Stimulated activated memory B cell treated with anti-CD40 and anti-IgM and Interleukin-4, amounts not matched to agents 10 μg/mL and 1 μg/mL and 100 μg/mL, for 72 hours (primary cell): ENCODE data around the gene LRCOL1.
A peak's percentile ranks its signal among the peaks of the same experiment; 100 is the strongest.

Experiments used
- ATAC-seq: fragments of 150-1000 bp; cut with Tn5 transposase; 2 replicates; pipeline ENCODE4 v1.10.0; 2021
- H3K27ac Mint-ChIP-seq: one replicate; pipeline ENCODE4 v1.8.0; 2022; ENCODE audit warnings: mild to moderate bottlenecking, mixed read lengths
- H3K27me3 Mint-ChIP-seq: one replicate; pipeline ENCODE4 v1.8.0; 2022; ENCODE audit warnings: mixed read lengths
- H3K36me3 Mint-ChIP-seq: one replicate; pipeline ENCODE4 v1.8.0; 2022; ENCODE audit warnings: mixed read lengths
- H3K4me1 Mint-ChIP-seq: one replicate; pipeline ENCODE4 v1.8.0; 2022; ENCODE audit warnings: mixed read lengths
- H3K4me3 Mint-ChIP-seq: one replicate; pipeline ENCODE4 v1.8.0; 2022; ENCODE audit warnings: mild to moderate bottlenecking, moderate library complexity, mixed read lengths
- H3K9me3 Mint-ChIP-seq: one replicate; pipeline ENCODE4 v1.8.0; 2022; ENCODE audit warnings: mixed read lengths

The LRCOL1 gene

DNA sequence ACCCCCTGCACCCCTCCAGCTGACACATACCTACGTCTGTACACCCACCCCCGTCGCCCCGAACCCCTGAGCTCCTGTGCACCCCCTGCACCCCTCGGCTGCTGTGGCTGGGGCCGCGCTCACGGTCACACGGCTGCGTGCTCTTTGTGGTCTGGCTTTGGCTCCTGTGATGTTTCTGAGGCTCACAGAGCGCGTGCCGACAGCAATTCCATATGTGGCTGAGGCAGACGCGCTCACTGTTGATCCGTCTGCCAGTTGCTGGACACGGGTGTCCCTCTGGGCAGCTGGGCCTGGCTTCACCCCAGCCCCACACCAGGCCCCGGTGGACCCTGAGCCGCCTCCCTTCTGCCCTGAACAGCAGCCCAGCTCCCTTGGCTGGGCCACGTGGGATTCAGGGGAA lies 46.5 kb downstream of the LRCOL1 start:
- Mint-ChIP-seq H3K27me3 (no peaks in the 10 kb centered on the region), H3K4me3 (no peak overlapping the region), H3K36me3 (peaks cover 23% of the 10 kb centered on the region), H3K4me1 (peaks cover 28% of the 10 kb centered on the region), H3K9me3 (no peaks in the 10 kb centered on the region), H3K27ac (no peak overlapping the region)
- ATAC-seq: no peak

DNA sequence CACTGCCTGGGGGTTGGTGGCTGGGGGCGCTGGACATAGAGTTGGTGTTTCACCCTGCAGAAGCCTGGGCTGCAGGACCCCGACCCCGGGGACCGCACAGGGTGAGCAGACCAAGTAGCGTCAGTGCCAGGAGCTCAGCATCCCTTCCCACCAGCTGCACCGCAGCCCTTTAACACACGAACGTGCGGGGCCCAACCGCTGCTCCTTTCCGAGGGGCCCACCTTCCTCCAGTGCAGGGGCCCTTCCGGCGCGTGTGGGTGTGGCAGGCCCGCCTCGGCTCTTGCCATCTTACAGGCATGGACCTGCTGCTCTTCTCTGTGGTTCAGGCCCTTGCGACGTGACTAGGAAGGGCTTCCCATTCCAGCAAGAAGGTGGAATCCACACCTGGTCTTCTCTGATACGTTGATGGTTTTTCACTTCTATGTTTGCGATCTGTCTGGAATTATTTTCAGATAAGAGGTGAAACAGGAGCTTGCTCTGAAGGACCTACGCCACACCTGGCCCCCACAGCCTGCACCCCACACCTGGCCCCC lies 47.8 kb downstream of the LRCOL1 start:
- Mint-ChIP-seq H3K4me1 (peaks cover 39% of the 10 kb centered on the region), H3K4me3 (no peak overlapping the region), H3K27me3 (no peaks in the 10 kb centered on the region), H3K36me3 (peaks cover 23% of the 10 kb centered on the region), H3K9me3 (no peaks in the 10 kb centered on the region), H3K27ac (no peak overlapping the region)
- no peak for ATAC-seq

DNA sequence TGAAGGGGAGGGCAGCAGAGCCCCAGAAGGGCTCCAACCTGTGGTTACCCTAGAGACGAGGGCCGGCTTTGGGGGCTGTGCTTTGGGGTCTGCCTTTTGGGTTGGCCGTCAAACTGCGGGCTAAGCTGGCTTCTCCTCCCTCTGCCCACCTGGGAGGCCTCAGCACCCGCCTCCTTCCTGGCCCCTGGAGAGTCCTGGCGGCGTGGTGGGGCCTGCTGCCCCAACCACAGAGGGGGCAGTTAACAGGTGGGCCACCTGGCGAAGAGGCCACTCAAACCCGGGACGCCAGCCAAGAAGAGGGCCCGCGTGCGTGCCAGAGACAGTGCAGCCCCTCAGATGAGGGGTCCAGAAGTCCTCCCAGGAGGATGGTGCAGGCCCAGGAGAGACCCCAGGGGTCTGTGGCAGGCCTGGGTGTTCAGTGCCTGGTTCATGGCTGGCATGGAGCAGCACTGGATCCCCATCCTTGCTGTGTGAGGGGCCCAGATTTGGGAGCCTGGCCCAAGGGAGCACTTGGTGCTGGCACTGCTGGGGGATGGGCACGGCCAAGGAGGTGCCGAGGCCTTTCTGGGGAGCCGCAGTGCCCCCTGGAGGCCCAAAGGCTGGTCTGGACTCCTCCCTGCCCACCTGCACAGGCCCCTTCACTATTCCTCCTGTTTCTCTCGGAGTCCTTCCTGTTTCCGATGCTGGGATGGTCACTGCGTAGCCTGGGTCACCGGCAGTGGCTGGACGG lies 48.8 kb downstream of the LRCOL1 start:
- Mint-ChIP-seq H3K27ac (no peak overlapping the region), H3K4me1 (peaks cover 43% of the 10 kb centered on the region), H3K4me3 (no peak overlapping the region), H3K27me3 (no peaks in the 10 kb centered on the region), H3K9me3 (no peaks in the 10 kb centered on the region), H3K36me3 (peaks cover 27% of the 10 kb centered on the region)
- no peak for ATAC-seq

DNA sequence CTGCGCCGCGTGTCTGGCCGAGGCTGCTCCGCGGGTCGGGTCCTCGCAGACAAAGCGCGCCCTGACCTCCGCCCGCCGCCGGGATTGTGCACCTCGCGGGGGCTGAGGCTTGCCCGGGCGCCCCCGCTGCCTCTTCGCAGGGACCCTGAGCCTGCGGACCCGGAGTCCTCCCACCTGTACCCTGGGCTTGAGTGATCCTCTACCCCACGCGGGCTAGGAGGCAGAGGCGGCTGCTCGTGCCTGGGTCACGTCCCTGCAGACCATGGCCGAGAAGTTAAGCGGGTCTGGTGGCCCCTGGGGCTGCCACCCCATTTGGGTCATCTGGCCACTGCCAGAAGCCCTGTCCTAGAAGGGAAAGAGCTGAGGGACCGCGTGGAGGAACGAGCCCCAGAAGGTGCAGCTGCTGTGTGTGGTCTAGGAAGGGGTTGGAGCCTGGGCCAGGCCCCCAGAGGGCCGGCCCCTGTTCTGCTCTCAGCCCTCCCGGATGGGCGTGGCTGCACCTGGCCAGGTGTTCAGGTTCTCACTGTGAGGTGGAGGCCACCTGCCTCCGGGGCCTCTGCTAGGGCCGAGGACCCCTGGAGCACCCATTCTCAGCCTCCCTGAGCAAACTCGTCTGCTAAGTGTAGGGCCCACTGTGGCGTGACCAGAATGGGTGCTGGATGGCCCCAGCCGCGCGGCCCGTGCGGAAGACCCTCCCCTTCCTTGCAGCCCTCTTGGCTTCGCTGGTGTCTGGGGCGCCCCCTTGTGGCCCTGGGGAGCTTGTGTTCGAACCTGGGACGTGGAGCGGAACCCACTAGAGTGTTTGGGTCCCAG lies 49.6 kb downstream of the LRCOL1 start:
- Mint-ChIP-seq H3K27me3 (no peaks in the 10 kb centered on the region), H3K4me3 (peak overlapping the region; percentile 78), H3K36me3 (peaks cover 29% of the 10 kb centered on the region), H3K27ac (no peak overlapping the region), H3K4me1 (peaks cover 41% of the 10 kb centered on the region), H3K9me3 (no peaks in the 10 kb centered on the region)
- peak; percentile 62 for ATAC-seq

DNA sequence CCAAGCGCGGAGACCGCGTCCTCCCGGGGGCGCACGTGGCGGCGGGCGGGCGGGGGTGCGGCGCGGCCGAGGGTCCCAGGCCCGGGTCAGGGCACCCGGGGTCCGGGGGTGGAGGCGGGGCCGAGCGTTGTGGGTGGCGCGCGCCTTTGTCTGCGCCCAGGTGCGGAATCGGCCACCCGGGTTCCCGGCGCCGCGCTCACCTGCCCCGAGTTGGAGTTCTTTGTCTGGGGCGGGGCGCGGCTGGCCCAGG lies 50.1 kb downstream of the LRCOL1 start:
- Mint-ChIP-seq H3K4me3 (peak overlapping the region; percentile 78), H3K4me1 (peaks cover 39% of the 10 kb centered on the region), H3K27ac (no peak overlapping the region), H3K36me3 (peaks cover 29% of the 10 kb centered on the region), H3K27me3 (no peaks in the 10 kb centered on the region), H3K9me3 (no peaks in the 10 kb centered on the region)
- peak; percentile 47 for ATAC-seq

DNA sequence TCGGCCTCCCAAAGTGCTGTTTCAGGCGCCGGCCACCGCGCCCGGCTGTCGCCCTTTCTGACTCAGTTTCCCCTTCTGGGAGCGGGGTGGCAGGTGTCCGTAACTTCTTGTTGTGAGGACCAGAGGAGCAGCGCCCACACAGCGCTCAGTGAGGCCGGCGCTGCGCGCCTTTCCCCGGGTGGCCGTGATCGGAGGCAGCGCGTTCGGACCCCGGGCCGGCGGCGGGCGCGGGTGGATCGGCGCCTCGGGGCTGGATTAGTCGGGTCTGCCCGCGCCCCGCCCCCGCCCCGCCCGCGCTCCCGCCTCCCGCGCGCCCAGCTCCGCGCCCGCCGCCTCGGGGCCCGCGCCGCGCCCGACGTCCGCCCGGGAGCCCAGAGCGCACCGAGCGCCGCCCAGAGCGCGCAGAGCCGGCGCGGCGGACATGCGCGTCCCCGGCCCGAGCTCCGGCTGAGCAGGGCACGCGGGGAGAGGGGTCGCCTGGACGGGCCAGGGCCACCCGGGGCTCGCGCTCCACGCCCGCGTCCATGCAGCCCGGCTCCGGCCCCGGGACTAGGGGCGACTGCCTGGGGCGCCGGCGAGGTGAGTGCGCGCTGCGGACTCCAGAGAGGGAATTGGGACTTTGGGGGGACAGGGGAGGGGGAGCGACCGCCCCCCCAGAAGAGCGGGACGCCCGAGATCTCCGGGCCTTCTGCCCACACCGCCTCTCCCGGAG lies 50.6 kb downstream of the LRCOL1 start:
- peak; percentile 60 for ATAC-seq
- no peaks in the 10 kb centered on the region for H3K9me3 Mint-ChIP-seq
- peaks cover 29% of the 10 kb centered on the region for H3K36me3 Mint-ChIP-seq
- peak overlapping the region; percentile 73 for H3K4me3 Mint-ChIP-seq
- no peaks in the 10 kb centered on the region for H3K27me3 Mint-ChIP-seq
- H3K27ac Mint-ChIP-seq: peak overlapping the region; percentile 35
- peaks cover 39% of the 10 kb centered on the region for H3K4me1 Mint-ChIP-seq

DNA sequence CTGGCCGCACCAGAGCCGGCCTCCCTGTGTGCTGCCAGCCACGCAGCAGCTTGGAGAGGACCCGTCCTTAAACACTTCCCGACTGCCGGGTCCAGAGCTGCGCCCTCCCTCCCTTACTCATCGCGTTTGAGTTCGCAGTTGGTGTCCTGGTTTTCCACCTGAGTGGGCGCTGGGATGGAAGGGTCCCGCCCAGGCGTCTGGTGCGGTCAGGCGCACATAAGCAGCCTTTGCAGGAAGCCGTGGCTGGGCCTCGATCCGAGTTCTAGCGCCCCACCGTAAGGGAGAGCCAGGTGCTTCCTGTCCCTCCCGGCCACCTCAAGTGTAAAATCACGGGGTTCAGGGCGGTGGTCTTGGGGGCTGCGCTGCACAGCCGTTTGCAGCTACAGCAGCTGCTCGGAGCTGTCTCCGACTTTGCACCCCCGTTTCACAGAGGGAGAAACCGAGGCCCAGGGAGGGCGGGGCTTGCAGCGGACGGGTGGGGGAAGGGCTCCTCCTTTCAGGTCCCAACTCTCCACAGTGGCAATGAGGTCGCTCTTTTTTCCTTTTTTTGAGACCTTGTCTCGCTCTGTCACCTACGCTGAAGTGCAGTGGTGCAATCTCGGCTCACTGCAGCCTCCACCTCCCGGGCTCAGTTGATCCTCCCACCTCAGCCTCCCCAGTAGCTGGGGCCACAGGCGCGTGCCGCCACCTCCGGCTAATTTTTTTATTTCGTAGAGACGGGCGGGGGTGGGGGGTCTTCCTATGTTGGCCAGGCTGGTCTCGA lies 51.3 kb downstream of the LRCOL1 start:
- no peaks in the 10 kb centered on the region for H3K27me3 Mint-ChIP-seq
- ATAC-seq: peak; percentile 31
- peaks cover 37% of the 10 kb centered on the region for H3K36me3 Mint-ChIP-seq
- no peaks in the 10 kb centered on the region for H3K9me3 Mint-ChIP-seq
- peak overlapping the region; percentile 73 for H3K4me3 Mint-ChIP-seq
- H3K27ac Mint-ChIP-seq: peak overlapping the region; percentile 35
- H3K4me1 Mint-ChIP-seq: peaks cover 39% of the 10 kb centered on the region

DNA sequence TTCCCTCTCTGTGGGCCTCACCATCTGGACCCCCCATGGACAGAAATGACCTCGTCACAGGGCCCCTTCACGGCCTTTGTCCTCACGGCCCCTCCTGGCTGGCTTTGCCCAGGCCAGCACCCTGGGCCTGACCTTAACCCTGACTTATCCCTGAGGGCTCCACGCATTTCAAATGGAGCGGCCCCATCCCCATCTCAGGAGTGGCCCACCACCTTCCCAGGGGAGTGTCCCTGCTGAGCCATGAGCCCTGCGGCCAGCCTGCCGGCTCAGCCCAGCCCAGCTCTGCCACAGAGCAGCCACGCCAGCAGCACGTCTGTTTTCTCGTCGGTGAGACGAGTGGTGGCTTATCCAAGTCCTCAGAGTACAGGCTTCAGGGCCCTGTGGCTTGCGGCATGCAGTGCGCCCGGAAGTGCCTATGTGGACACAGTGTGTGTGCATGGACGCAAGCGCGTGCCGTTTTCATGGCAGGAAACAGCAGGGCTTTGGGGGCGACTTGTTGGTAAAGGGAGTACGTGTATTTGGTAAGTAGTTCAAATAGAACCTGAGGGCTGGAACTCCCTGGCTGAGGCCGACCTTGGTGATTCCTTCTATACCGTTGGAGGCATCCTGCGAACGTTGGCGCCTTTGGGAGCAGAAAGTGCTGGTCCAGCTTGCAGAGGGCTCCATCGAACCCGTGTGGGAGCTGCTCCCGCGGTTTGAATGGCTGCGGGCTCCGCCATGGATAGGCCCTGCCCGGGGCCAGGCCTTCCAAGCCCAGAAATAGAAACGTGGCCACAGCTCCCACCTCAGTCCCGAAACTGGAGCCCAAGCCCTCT lies 52.1 kb downstream of the LRCOL1 start:
- Mint-ChIP-seq H3K9me3 (no peaks in the 10 kb centered on the region), H3K27ac (peak overlapping the region; percentile 35), H3K36me3 (peaks cover 38% of the 10 kb centered on the region), H3K4me3 (peak overlapping the region; percentile 73), H3K27me3 (no peaks in the 10 kb centered on the region), H3K4me1 (peaks cover 39% of the 10 kb centered on the region)
- ATAC-seq: no peak

DNA sequence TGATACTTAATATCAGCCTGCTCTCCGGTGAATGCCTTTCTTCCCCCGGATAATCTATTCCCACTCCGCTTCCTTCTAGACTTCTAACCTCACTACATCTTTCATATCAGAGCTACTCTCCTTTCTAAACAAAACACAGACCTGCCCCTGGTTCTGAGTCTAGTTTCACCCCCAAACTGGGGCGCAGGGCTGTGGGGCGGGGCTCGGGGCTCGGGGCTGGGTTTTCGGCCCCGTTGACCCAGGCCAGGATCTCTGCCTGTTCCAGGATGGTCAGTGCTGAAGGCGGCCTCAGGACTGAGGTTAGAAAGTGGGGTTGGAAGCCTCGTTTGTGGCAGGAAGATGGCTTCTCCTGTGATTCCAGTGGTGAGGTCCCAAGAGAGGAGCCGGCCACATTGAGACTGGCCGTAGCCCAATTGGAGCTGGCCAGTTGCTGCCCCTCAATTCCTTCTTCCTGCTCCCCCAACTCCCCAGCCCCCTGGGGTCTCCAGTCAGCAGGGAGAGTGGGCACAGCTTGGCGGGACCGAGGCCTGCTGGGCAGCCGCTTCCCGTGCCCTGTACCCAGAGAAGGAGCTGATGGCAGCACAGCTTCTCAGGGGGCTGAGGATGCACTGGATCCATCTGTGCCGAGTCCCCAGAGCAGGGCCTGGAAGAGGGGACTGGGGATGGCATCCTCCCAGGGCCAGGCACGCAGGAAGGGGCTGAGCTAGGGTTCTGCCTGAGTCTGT lies 52.9 kb downstream of the LRCOL1 start:
- Mint-ChIP-seq H3K9me3 (no peaks in the 10 kb centered on the region), H3K4me1 (peaks cover 39% of the 10 kb centered on the region), H3K36me3 (peaks cover 41% of the 10 kb centered on the region), H3K27me3 (no peaks in the 10 kb centered on the region), H3K27ac (no peak overlapping the region), H3K4me3 (no peak overlapping the region)
- ATAC-seq: no peak

DNA sequence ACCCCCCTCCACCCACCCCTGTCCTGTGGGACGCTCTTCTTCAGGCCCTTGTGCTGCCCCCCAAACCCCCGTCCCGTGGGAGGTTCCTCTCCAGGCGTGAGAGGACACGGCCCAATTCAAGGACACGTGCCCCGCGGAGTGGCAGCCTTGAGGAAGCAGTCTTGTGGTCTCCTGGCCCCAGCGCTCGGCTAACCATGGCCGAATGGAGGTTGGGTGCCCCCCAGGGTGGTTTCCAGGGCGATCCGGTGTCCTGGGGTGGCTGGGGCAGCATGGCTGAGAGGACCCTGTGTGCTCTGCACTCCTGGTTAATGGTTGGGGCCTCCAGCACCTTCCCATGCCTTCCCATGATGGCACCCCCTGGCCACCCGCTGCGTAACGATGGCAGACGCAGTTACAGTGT lies 53.6 kb downstream of the LRCOL1 start:
- no peak overlapping the region for H3K27ac Mint-ChIP-seq
- no peak for ATAC-seq
- peaks cover 35% of the 10 kb centered on the region for H3K4me1 Mint-ChIP-seq
- H3K9me3 Mint-ChIP-seq: no peaks in the 10 kb centered on the region
- no peak overlapping the region for H3K4me3 Mint-ChIP-seq
- peaks cover 46% of the 10 kb centered on the region for H3K36me3 Mint-ChIP-seq
- H3K27me3 Mint-ChIP-seq: no peaks in the 10 kb centered on the region

DNA sequence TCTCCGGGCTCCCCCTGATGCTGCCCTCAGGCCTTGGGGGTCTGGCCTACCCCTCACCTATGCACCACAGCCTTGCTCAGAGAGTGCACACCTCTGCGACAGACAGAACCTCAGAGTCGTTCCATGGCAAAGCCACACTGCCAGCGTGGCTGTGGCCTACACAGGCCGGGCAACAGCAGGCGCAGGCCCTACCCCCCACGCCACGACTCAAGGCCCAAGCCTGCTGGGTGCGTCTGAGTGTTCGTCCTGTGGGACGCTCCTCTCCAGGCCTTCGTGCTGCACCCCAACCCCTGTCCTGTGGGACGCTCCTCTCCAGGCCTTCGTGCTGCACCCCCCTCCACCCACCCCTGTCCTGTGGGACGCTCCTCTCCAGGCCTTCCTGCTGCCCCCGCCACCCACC lies 54.2 kb downstream of the LRCOL1 start:
- peaks cover 30% of the 10 kb centered on the region for H3K4me1 Mint-ChIP-seq
- H3K27ac Mint-ChIP-seq: no peak overlapping the region
- H3K27me3 Mint-ChIP-seq: no peaks in the 10 kb centered on the region
- H3K9me3 Mint-ChIP-seq: no peaks in the 10 kb centered on the region
- H3K36me3 Mint-ChIP-seq: peaks cover 46% of the 10 kb centered on the region
- no peak overlapping the region for H3K4me3 Mint-ChIP-seq
- ATAC-seq: no peak

DNA sequence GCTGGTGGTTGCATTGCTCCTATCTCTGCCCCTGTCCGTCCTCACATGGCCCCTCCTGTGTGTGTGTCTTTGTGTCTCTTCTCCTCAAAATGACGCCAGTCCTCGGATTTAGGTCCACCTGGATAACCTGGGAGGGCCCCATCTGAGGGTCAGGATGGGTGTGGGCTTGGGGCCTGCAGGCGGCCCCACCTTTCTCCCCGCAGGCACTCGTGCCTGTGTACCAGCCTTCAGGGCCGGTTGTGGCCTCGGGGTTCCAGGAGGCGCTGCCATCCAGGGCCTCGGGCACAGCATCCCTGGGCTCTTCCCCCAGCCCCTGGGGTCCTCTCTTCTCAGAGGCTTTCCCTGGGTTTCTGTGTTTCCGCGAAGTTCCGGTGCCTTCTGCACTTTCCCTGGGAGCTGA lies 54.7 kb downstream of the LRCOL1 start:
- H3K36me3 Mint-ChIP-seq: peaks cover 51% of the 10 kb centered on the region
- no peak overlapping the region for H3K27ac Mint-ChIP-seq
- no peaks in the 10 kb centered on the region for H3K9me3 Mint-ChIP-seq
- H3K4me1 Mint-ChIP-seq: peaks cover 25% of the 10 kb centered on the region
- H3K27me3 Mint-ChIP-seq: no peaks in the 10 kb centered on the region
- H3K4me3 Mint-ChIP-seq: no peak overlapping the region
- no peak for ATAC-seq

DNA sequence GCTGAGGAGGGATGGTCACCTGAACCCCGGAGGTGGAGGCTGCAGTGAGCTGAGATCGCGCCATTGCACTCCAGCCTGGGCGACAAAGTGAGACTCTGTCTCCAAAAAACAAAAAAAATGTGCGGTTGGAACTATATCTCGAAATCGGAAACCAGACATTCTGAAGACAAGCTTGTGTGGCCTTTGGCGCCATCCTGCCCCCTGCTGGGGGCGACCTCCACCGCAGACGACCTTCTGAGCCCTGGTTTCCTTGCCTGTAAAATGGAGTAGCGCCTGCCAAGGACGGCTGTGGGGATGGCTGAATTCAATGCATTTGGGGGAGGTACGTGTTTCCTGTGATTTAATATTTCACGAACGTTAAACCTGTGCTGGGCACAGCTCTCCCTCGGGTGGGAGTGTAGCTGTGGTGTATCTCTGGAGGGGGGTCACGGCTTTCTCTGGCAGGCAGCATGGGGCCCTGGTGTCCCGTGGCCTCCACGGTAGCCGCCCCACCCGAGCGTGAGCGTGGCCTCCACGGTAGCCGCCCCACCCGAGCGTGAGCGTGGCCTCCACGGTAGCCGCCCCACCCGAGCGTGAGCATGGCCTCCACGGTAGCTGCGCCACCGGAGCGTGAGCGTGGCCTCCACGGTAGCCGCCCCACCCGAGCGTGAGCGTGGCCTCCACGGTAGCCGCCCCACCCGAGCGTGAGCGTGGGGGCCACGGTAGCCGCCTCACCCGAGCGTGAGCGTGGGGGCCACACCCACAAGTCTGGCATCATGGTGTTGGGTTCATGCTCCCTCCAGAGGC lies 55.3 kb downstream of the LRCOL1 start:
- Mint-ChIP-seq H3K4me3 (no peak overlapping the region), H3K27ac (no peak overlapping the region), H3K9me3 (no peaks in the 10 kb centered on the region), H3K4me1 (peaks cover 24% of the 10 kb centered on the region), H3K36me3 (peaks cover 57% of the 10 kb centered on the region), H3K27me3 (no peaks in the 10 kb centered on the region)
- no peak for ATAC-seq
